ENCODE data around the gene CATSPERB.

GRCh38 chr14:91536327-91536726 lies 195.6 kb downstream of the CATSPERB start:
- TF ChIP-seq, protein P1, sequence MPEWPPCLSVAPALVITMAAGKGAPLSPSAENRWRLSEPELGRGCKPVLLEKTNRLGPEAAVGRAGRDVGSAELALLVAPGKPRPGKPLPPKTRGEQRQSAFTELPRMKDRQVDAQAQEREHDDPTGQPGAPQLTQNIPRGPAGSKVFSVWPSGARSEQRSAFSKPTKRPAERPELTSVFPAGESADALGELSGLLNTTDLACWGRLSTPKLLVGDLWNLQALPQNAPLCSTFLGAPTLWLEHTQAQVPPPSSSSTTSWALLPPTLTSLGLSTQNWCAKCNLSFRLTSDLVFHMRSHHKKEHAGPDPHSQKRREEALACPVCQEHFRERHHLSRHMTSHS (tag by site-specific recombination; IDR thresholded peaks at IDR 0.05) = no peak
- no peak for TF ChIP-seq CTCF (tag by site-specific recombination; IDR thresholded peaks at IDR 0.05)
- TF ChIP-seq, protein P2, sequence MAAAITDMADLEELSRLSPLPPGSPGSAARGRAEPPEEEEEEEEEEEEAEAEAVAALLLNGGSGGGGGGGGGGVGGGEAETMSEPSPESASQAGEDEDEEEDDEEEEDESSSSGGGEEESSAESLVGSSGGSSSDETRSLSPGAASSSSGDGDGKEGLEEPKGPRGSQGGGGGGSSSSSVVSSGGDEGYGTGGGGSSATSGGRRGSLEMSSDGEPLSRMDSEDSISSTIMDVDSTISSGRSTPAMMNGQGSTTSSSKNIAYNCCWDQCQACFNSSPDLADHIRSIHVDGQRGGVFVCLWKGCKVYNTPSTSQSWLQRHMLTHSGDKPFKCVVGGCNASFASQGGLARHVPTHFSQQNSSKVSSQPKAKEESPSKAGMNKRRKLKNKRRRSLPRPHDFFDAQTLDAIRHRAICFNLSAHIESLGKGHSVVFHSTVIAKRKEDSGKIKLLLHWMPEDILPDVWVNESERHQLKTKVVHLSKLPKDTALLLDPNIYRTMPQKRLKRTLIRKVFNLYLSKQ (tag by site-specific recombination; IDR thresholded peaks at IDR 0.05; ENCODE audit: borderline replicate concordance) = no peak
- TF ChIP-seq, protein P3, sequence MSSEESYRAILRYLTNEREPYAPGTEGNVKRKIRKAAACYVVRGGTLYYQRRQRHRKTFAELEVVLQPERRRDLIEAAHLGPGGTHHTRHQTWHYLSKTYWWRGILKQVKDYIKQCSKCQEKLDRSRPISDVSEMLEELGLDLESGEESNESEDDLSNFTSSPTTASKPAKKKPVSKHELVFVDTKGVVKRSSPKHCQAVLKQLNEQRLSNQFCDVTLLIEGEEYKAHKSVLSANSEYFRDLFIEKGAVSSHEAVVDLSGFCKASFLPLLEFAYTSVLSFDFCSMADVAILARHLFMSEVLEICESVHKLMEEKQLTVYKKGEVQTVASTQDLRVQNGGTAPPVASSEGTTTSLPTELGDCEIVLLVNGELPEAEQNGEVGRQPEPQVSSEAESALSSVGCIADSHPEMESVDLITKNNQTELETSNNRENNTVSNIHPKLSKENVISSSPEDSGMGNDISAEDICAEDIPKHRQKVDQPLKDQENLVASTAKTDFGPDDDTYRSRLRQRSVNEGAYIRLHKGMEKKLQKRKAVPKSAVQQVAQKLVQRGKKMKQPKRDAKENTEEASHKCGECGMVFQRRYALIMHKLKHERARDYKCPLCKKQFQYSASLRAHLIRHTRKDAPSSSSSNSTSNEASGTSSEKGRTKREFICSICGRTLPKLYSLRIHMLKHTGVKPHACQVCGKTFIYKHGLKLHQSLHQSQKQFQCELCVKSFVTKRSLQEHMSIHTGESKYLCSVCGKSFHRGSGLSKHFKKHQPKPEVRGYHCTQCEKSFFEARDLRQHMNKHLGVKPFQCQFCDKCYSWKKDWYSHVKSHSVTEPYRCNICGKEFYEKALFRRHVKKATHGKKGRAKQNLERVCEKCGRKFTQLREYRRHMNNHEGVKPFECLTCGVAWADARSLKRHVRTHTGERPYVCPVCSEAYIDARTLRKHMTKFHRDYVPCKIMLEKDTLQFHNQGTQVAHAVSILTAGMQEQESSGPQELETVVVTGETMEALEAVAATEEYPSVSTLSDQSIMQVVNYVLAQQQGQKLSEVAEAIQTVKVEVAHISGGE (tag by site-specific recombination; conservative IDR thresholded peaks at IDR 0.05; ENCODE audit: low read depth) = no peak

Measured in HEK293 (cell line).